ENCODE data around the gene HPN. TPM values are rescaled to one million over a fixed set of nuclear protein-coding genes. Genes with fewer than 3 reads are reported as not detected.
A peak's percentile ranks its signal among the peaks of the same experiment; 100 is the strongest.

The HPN gene
- total RNA-seq, 2 donors from 2014 or later, result 0.48 TPM; not detected in 1

DNA sequence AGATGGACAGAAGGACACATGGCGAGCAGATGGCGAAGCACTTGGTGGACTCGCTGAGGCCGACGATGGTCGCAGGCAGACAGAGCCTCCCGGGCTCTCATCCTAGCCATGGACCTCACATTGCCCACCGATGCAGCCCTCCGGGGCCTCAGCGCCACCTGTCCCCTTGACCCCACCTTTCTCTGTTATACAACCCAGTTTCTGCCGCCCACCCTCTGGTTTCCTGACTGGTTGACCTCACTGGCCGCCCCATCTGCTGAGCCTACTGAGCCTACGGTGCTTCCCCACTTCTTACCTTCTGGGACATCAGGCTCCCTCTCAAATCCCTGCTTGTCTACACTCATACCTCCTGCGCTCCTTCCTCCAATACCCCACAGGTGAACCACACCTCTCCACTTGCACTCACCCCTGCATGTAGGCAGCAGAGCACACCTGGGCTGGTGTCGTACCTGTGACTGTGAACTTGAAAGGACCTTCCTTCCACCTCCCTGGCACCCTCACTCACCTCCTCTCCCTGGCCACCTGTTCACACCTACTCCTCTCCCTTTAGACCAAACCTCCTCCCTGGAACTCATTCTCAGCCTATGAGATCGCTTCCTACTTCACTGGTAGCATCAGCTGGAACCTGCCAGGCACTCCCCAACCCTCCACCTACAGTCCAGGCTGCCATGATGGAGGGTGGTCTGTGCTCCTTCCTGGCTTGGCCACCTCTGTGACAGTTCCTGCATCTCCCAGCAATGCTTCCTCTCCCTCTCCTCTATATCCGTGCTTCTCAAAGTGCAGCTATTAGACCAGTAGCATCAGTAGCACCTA lies 36.1 kb downstream of the HPN start:
- Mint-ChIP-seq H3K4me1 (peaks cover 5% of the 10 kb centered on the region), H3K27ac (no peak overlapping the region), H3K36me3 (ENCODE audit: low read depth) (no peaks in the 10 kb centered on the region), H3K9me3 (no peaks in the 10 kb centered on the region), H3K4me3 (no peak overlapping the region), H3K27me3 (peaks cover 8% of the 10 kb centered on the region)
- no peak for ATAC-seq (replicated peaks)

DNA sequence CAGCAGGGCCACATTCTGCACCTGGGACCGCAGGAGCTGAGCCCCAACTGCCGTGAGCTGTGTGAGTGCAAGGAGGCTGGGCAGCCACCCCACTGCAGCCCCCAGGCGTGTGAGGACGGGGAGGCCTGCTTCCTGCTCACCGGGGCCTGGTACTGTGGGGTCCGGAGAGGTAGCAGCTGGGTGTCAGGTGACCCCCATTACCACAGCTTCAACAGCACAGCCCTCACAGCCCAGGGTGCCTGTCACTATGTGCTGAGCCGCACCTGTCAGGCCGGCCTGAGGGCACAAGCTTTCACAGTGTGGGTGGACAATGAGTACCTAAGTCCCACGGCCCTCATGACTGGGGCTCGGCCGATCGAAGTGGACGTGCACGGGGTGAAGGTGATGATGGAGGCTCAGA lies 38.3 kb downstream of the HPN start:
- Mint-ChIP-seq H3K9me3 (no peaks in the 10 kb centered on the region), H3K27ac (no peak overlapping the region), H3K4me3 (no peak overlapping the region), H3K36me3 (ENCODE audit: low read depth) (no peaks in the 10 kb centered on the region), H3K27me3 (peaks cover 8% of the 10 kb centered on the region), H3K4me1 (peaks cover 5% of the 10 kb centered on the region)
- ATAC-seq (replicated peaks), result no peak

DNA sequence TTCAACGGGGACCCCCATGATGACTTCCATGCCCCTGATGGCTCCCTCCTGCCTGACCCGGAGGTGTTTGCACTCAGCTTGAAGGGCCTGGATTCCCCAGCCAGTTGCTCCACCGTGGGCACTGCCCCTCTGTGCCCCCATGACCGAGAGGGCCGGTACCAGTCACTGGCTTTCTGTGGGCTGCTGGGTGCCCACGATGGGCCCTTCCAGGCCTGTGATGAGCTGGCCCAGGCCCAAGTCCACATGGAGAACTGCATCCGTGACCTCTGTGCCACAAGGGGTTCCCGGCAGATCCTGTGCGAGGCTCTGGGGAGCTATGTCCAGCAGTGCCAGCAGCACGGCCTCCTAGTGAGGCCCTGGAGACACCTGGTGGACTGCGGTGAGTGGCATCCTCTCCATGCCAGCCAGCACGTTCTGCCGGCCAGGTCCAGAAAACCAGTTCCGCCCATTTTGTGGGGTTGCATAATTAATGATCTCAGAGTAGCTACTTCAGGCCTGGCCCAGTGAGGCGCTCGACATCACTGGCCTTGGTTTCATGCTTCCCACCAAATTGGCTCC lies 39.2 kb downstream of the HPN start:
- Mint-ChIP-seq H3K27me3 (peaks cover 4% of the 10 kb centered on the region), H3K9me3 (no peaks in the 10 kb centered on the region), H3K4me1 (no peaks in the 10 kb centered on the region), H3K36me3 (ENCODE audit: low read depth) (no peaks in the 10 kb centered on the region), H3K27ac (no peak overlapping the region), H3K4me3 (no peak overlapping the region)
- no peak for ATAC-seq (replicated peaks)

GRCh38 chr19:35081201-35081600 lies 39.7 kb downstream of the HPN start:
- Mint-ChIP-seq H3K27me3 (peaks cover 4% of the 10 kb centered on the region), H3K36me3 (ENCODE audit: low read depth) (no peaks in the 10 kb centered on the region), H3K9me3 (no peaks in the 10 kb centered on the region), H3K4me1 (no peaks in the 10 kb centered on the region), H3K27ac (no peak overlapping the region), H3K4me3 (no peak overlapping the region)
- no peak for ATAC-seq (replicated peaks)

GRCh38 chr19:35083691-35084508 lies 42.4 kb downstream of the HPN start:
- Mint-ChIP-seq H3K36me3 (ENCODE audit: low read depth) (no peaks in the 10 kb centered on the region), H3K4me1 (no peaks in the 10 kb centered on the region), H3K4me3 (no peak overlapping the region), H3K9me3 (no peaks in the 10 kb centered on the region), H3K27me3 (peaks cover under 1% of the 10 kb centered on the region), H3K27ac (no peak overlapping the region)
- ATAC-seq (replicated peaks), result no peak

- Mint-ChIP-seq H3K27me3 (no peaks in the 10 kb centered on the region), H3K27ac (no peak overlapping the region)
Measured at GRCh38 chr19:35084509-35084762, 42.9 kb downstream of the HPN start.

DNA sequence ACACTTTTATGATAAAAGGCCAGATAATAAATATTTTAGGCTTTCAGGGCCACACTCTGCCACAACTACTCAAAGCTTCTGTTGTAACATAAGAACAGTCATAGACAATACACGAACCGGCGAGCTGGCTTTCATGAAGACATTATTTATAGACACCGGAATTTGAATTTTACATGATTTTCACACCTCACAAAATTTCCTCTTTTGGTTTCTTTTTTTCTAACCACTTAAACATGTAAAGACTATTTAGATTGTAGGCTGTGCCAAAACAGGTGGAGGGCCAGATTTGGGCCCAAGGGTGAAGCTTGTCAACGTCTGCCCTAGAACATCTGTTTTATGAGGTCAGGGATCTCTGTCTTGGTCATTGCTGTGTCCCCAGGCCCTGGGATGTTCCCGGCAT lies 44.4 kb downstream of the HPN start:
- Mint-ChIP-seq H3K27ac (peak overlapping the region; percentile 12), H3K4me1 (no peaks in the 10 kb centered on the region), H3K4me3 (no peak overlapping the region), H3K27me3 (peaks cover 3% of the 10 kb centered on the region), H3K9me3 (no peaks in the 10 kb centered on the region), H3K36me3 (ENCODE audit: low read depth) (no peaks in the 10 kb centered on the region)
- ATAC-seq (replicated peaks), result no peak

More at GRCh38 chr19:35084509-35084762, 42.9 kb downstream of the HPN start:
- no peak overlapping the region for H3K4me3 Mint-ChIP-seq
- H3K4me1 Mint-ChIP-seq, result no peaks in the 10 kb centered on the region
- ATAC-seq (replicated peaks), result no peak
- no peaks in the 10 kb centered on the region for H3K36me3 Mint-ChIP-seq (ENCODE audit: low read depth)
- H3K9me3 Mint-ChIP-seq, result no peaks in the 10 kb centered on the region

DNA sequence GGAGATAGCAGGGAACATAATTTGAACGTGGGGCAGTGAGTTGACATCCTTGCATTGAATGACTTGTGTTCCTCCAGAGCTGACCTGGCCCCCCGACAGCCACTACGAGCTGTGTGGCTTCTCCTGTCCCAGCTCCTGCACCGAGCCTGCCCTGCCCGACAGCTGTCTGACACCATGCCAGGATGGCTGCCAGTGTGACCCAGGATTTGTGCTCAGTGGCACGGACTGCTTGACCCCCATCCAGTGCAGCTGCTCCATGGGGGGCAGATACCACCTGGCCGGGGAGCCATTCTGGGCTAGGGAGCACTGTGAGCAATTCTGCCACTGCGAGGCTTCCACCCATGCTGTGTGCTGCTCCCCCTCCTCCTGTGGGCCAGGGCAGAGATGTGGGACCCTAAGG lies 44.9 kb downstream of the HPN start:
- no peak for ATAC-seq (replicated peaks)
- Mint-ChIP-seq H3K4me1 (no peaks in the 10 kb centered on the region), H3K27me3 (peaks cover 3% of the 10 kb centered on the region), H3K9me3 (no peaks in the 10 kb centered on the region), H3K27ac (no peak overlapping the region), H3K36me3 (ENCODE audit: low read depth) (no peaks in the 10 kb centered on the region), H3K4me3 (no peak overlapping the region)

GRCh38 chr19:35087393-35087792 lies 45.9 kb downstream of the HPN start:
- Mint-ChIP-seq H3K27me3 (peaks cover 3% of the 10 kb centered on the region), H3K4me1 (no peaks in the 10 kb centered on the region), H3K27ac (no peak overlapping the region), H3K9me3 (no peaks in the 10 kb centered on the region), H3K4me3 (no peak overlapping the region), H3K36me3 (ENCODE audit: low read depth) (no peaks in the 10 kb centered on the region)
- ATAC-seq (replicated peaks), result no peak

DNA sequence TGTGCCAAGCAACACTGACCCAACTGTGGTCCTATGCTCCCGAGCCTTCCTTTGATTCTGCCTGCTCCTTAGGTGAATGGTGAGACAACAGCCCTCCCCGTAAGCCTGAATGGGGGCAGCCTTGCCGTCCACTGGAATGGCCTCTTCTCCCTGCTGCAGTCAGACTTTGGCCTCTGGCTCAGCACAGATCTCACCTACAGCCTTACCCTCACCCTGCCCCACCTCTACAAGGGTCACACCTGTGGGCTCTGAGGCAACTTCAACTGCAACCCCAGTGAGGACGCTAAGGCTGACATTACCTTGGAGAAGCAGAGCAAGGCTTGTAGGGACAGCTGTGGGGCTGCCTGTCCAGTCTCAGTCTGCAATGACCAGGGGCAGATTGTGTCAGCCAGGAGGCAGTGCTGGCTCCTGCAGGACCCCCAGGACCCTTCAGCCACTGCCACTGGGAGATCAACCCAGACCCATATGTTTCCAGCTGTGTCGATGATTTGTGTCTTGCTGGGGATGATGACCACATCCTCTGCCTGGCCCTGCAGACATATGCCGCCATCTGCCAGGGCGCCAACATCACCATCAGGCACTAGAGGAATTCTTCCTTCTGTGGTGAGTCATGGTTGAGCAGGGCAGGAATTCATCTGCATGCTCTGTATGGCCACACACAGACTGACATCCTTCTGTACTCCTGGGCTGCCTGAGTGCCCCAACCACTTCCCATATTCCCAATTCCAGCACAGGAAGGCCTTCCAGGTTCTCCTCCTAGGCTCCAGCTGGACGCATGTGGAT lies 46.8 kb downstream of the HPN start:
- Mint-ChIP-seq H3K36me3 (ENCODE audit: low read depth) (no peaks in the 10 kb centered on the region), H3K9me3 (no peaks in the 10 kb centered on the region), H3K4me3 (no peak overlapping the region), H3K27me3 (peaks cover 3% of the 10 kb centered on the region), H3K27ac (no peak overlapping the region), H3K4me1 (no peaks in the 10 kb centered on the region)
- no peak for ATAC-seq (replicated peaks)

DNA sequence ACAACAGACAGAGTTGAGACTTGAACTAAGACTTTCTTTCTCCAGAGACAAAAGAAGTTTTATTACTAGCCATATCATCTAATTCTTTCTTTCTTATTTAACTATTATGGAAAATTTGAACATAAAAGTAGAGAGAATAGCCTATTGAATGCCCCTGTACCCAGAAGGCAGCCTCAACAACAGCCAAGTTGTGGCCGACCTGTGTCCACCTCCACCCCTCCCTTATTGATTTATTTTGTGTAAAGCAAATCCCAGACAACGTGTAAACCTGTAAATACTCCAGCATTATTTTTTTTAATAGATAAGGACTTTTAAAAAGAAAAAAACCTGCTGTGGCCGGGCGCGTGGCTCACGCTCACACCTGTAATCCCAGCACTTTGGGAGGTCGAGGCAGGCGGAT lies 48.0 kb downstream of the HPN start:
- Mint-ChIP-seq H3K4me3 (no peak overlapping the region), H3K9me3 (no peaks in the 10 kb centered on the region), H3K4me1 (no peaks in the 10 kb centered on the region), H3K27me3 (peaks cover 3% of the 10 kb centered on the region), H3K36me3 (ENCODE audit: low read depth) (no peaks in the 10 kb centered on the region), H3K27ac (no peak overlapping the region)
- ATAC-seq (replicated peaks), result no peak

DNA sequence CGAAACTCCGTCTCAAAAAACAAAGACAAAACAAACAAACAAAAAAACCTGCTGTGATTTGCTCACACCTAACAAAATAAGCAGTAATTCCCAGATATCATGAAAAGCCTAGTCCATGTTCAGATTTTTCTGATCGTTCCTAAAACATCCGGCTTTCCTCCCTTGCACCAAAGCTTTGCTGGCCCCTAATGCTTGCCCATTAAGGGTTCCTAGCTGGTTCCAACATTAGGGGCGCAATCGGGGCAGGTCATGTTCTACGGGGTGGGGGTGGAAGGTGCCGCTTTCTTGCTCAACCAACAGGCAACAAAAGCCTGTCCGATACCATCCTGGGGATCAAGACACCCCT lies 48.6 kb downstream of the HPN start:
- Mint-ChIP-seq H3K4me1 (no peaks in the 10 kb centered on the region), H3K9me3 (no peaks in the 10 kb centered on the region), H3K36me3 (ENCODE audit: low read depth) (no peaks in the 10 kb centered on the region), H3K4me3 (no peak overlapping the region), H3K27ac (no peak overlapping the region), H3K27me3 (peaks cover 3% of the 10 kb centered on the region)
- ATAC-seq (replicated peaks), result no peak

DNA sequence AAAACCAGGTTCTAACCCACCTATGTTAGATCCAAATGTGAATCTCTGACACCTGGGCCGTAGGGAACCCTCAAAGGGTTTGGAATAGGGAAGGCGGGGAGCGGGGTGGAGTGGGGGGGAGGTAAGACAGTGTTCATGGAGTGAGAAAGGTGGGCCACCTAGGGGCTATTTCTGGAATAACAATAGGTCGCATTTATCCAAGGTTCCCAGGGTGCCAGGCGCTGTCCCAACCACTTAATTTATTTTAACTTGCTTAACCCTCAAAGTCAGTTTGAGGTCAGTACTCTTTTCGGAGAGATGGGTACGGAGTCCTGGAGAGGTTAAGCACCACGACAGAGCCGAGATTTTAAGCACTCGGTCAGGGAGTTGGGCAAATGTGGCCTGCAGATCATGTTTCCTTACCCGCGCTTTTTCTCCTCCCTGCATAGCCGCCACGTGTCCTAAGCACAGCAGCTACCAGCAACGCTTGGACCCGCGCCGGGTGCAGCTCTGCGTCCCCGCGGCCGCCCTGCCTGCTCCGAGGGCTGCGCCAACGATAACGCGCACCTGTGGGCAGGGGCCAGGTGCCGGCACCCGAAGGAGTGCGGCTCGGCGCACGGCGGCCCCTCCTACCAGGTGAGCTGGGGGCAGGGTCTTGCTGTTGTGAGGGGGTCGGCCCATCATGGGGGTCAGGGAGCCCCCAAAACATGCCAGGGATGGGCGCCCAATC lies 49.1 kb downstream of the HPN start:
- ATAC-seq (replicated peaks), result peak; percentile 72
- H3K27me3 Mint-ChIP-seq, result peaks cover 3% of the 10 kb centered on the region
- H3K36me3 Mint-ChIP-seq (ENCODE audit: low read depth), result no peaks in the 10 kb centered on the region
- H3K27ac Mint-ChIP-seq, result no peak overlapping the region
- H3K4me3 Mint-ChIP-seq, result no peak overlapping the region
- H3K4me1 Mint-ChIP-seq, result no peaks in the 10 kb centered on the region
- H3K9me3 Mint-ChIP-seq, result no peaks in the 10 kb centered on the region

- Mint-ChIP-seq H3K36me3 (ENCODE audit: low read depth) (no peaks in the 10 kb centered on the region), H3K4me3 (no peak overlapping the region), H3K27me3 (peaks cover 3% of the 10 kb centered on the region), H3K9me3 (no peaks in the 10 kb centered on the region), H3K27ac (no peak overlapping the region), H3K4me1 (no peaks in the 10 kb centered on the region)
- no peak for ATAC-seq (replicated peaks)
Measured at GRCh38 chr19:35093430-35093829, 51.9 kb downstream of the HPN start.
